GM19240 (cell line): ENCODE measurements around the gene CYB561A3.

Experiments
- DNase-seq: peaks from one replicate; pipeline ENCODE4 v3.0.0; 2011; ENCODE audit warnings: low spot score; ENCODE audit not compliant: insufficient read length

CYB561A3 gene

GRCh38 chr11:61327669-61328071 lies 34.0 kb downstream of the CYB561A3 start:
- no peak for DNase-seq

DNA sequence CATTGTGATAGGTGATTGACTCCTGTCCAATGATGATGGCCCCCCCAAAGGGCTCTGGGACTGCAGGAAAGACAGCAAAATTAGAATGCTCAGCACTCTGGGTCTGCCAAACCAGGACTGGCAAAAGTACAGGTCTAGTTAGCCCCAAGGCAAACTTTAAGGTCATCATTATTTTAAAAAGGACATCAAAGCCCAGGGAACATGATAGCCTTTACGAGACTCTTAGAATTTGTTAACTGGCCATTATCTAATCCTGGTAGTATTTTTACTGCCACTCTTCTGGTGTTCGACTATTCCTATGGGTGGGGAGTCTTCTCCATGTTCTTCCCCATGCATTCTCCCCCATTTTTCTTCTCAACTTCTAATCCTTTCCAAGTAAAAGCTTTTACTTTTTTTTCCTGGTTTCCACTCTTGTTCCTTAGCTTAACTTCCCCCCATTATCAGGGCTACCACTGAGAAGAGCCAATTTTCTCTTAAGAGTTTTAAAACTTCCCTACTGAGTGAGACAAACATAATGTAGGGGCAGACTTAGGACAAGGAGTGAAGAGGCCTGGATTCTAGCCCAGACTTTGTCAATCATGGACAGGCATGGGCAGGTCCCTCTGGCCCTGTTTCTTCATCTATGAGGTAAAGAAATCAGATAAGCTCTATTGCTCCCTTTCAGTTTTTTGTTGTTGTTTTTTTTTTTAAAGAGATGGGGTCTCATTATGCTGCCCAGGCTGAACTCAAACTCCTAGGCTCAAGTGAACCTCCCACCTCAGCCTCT lies 35.9 kb downstream of the CYB561A3 start:
- DNase-seq: no peak

DNA sequence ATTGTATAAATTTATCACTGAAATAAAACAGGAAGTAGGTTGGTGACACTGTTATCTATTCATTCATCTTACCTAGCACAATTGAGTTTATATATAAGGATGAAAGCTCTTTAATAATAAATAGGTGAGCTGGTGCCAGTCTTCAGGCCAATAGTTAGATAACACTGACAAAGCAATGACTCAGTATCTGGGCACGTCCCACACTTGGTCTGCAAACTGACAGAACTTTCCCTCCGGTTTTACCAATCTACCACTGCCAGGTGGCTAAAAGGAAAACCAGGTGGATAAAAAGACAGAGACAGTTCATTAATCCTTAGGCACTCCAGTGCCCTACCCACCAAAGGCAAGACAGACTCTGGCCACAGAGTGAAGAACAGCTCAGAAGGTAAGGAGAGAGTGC lies 46.4 kb downstream of the CYB561A3 start:
- DNase-seq: no peak

GRCh38 chr11:61310749-61311148 lies 50.9 kb downstream of the CYB561A3 start:
- DNase-seq: no peak

GRCh38 chr11:61309739-61310138 lies 51.9 kb downstream of the CYB561A3 start:
- DNase-seq: no peak

DNA sequence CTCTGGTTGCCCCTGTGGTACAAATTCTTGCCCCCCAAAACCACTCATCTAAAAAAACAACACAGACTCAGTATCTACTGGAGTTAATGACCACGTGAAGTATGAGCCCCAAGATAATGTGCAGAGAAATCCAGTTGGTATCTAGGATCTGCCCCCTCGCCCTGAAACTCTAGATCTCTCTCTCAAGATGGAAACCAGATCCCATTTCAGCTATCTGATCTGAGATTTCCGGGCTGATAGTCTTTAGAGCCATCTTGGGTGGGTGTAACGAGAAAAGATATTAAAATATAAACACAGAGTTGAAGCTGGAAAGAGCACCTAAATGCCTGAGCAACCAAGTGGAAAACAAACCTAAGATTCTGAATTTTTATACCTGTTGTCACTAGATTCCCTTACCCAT lies 52.5 kb downstream of the CYB561A3 start:
- no peak for DNase-seq

DNA sequence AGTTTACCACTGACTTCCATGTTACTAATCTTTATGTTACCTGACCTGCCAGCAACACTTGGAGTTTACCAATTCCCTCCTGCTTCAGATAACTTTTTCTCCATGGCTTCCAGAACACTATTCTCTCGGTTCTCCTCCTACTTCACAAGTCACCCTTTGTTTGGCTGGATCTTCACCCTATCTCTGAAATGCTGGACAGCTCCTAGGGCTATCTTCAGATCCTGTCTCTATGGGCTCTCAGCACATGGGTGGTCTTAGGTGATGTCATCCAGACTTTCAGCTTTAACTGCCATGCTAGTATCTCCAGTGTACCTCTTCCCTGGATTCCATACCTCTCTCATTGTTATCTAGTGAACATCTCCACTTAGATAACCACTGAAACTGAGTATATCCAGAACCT lies 54.3 kb downstream of the CYB561A3 start:
- DNase-seq: no peak

DNA sequence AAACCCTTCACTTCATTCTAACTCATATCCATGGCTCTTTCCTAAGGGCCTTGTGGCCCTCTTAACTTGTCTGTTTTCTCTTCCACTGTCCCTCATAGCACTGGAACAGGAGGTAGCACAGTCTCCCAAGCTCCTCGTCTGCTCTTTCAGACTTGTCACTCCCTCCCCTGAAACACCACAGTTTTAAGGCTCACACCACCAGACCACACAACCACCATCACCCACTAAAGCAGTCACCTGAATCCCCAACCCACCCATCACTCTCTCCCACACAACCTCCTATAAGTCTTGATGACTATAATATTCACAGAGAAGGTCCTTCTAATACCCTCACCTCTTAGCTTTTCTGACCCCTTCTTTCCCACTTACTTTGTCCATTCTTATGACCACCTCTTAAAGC lies 55.5 kb downstream of the CYB561A3 start:
- DNase-seq: no peak

GRCh38 chr11:61305417-61305816 lies 56.3 kb downstream of the CYB561A3 start:
- no peak for DNase-seq

- no peak for DNase-seq
These were observed 58.0 kb downstream of the CYB561A3 start for GRCh38 chr11:61303725-61304124.

- no peak for DNase-seq
These were observed 59.1 kb downstream of the CYB561A3 start for GRCh38 chr11:61302550-61302949.
